Stimulated activated naive CD8-positive, alpha-beta T cell treated with anti-CD3 and anti-CD28 coated beads, Interleukin-15, Interleukin-2, amounts not matched to agents 100 U/mL and 50 U/mL, for 24 hours (primary cell): ENCODE measurements around the gene LGALS3.

Experiments
- ATAC-seq: fragments of 150-1000 bp; cut with Tn5 transposase; one replicate; pipeline ENCODE4 v1.10.0; 2021
- DNase-seq: peaks from one replicate; pipeline ENCODE4 v3.0.0; 2021

LGALS3 gene

GRCh38 chr14:55191203-55192053 is 62.4 kb downstream of the LGALS3 start, which contains the start of gene DLGAP5:
Gene DLGAP5, minus strand, starts transcription at chr14:55191585. Its CDS starts 2,406 bp downstream, at chr14:55189179.
- ATAC-seq: peak; percentile 99
- DNase-seq: peak; percentile 89

- no peak for DNase-seq
- no peak for ATAC-seq
These were observed 63.1 kb downstream of the LGALS3 start for GRCh38 chr14:55192054-55192621.

- ATAC-seq (no peak), DNase-seq (no peak)
These were observed 65.8 kb downstream of the LGALS3 start for GRCh38 chr14:55194656-55195355.
